ENCODE results near the gene YPEL5. TPM values are rescaled to one million over a fixed set of nuclear protein-coding genes. Genes with fewer than 3 reads are reported as not detected.
"Not testable (repeated sequence)": the region's sequence is repeated elsewhere in the genome, so short reads cannot be mapped to it uniquely, and the experiment has no call there.

Gene YPEL5
- total and polyA plus RNA-seq, 8 donors = 17.7 to 192 (median 72.0) TPM

GRCh38 chr2:30108851-30109250, 38.0 kb upstream of the YPEL5 start:
- no peak for TF ChIP-seq POLR2A (IDR thresholded peaks at IDR 0.05)
- TF ChIP-seq, protein P1, sequence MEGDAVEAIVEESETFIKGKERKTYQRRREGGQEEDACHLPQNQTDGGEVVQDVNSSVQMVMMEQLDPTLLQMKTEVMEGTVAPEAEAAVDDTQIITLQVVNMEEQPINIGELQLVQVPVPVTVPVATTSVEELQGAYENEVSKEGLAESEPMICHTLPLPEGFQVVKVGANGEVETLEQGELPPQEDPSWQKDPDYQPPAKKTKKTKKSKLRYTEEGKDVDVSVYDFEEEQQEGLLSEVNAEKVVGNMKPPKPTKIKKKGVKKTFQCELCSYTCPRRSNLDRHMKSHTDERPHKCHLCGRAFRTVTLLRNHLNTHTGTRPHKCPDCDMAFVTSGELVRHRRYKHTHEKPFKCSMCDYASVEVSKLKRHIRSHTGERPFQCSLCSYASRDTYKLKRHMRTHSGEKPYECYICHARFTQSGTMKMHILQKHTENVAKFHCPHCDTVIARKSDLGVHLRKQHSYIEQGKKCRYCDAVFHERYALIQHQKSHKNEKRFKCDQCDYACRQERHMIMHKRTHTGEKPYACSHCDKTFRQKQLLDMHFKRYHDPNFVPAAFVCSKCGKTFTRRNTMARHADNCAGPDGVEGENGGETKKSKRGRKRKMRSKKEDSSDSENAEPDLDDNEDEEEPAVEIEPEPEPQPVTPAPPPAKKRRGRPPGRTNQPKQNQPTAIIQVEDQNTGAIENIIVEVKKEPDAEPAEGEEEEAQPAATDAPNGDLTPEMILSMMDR (IDR thresholded peaks at IDR 0.05) = no peak
- TF ChIP-seq POLR2AphosphoS5 (IDR thresholded peaks at IDR 0.05) = no peak
- no peak for TF ChIP-seq EP300 (IDR thresholded peaks at IDR 0.05)
- 74 to 90% (median 82%) methylated on average over 5 of the region's 5 CpGs for WGBS, 5 donors

DNA sequence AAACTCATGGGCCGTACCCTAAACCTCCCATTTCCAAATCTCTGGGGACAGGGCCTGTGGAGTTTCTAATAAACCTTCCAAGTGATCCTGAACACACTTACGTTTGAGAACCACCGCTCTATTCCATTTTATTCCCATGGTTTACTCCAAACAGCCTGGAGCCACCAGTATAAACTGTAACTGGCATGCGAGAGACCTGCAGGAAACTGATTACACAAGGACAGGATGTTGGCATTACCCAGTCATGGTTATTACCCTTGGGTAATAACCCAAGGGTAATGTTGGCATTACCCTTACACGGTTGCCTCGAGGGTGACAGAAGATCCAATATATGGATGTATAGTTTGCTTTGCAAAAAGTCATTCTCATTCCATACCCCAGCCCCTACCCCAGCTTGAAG, 37.0 kb upstream of the YPEL5 start:
- no peak for TF ChIP-seq EP300 (IDR thresholded peaks at IDR 0.05)
- no peak for TF ChIP-seq POLR2A (IDR thresholded peaks at IDR 0.05)
- TF ChIP-seq POLR2AphosphoS5 (IDR thresholded peaks at IDR 0.05) = no peak
- TF ChIP-seq, protein P1 (IDR thresholded peaks at IDR 0.05) = no peak
- H3K36me3 ChIP-seq = no peaks in the 10 kb centered on the region
- DNase-seq = no peak
- H3K27me3 ChIP-seq = peaks cover 0 to 12% (median 0%) of the 10 kb centered on the region in 3 donors
- no peaks in the 10 kb centered on the region for H3K4me1 ChIP-seq
- H3K9me3 ChIP-seq = no peaks in the 10 kb centered on the region
- H3K4me3 ChIP-seq = no peak overlapping the region
- intact Hi-C loops (cut with DNase I; ENCODE audit: low total_unique reads) = no loop called here
- 71 to 79% (median 74%) methylated on average over 6 of the region's 6 CpGs for WGBS, 5 donors
- H3K27ac ChIP-seq = no peak overlapping the region

More at GRCh38 chr2:30108851-30109250, 38.0 kb upstream of the YPEL5 start:
- Histone ChIP-seq H3K27me3 (peaks cover 0 to 12% (median 0%) of the 10 kb centered on the region in 3 donors), H3K36me3 (no peaks in the 10 kb centered on the region), H3K4me1 (no peaks in the 10 kb centered on the region), H3K4me3 (no peak overlapping the region), H3K27ac (no peak overlapping the region), H3K9me3 (no peaks in the 10 kb centered on the region)
- DNase-seq = no peak
- intact Hi-C loops (cut with DNase I; ENCODE audit: low total_unique reads) = no loop called here

- Histone ChIP-seq H3K27ac (no peak overlapping the region), H3K36me3 (no peaks in the 10 kb centered on the region), H3K4me3 (no peak overlapping the region), H3K4me1 (peaks cover 0 to 6% (median 0%) of the 10 kb centered on the region in 4 donors), H3K9me3 (no peaks in the 10 kb centered on the region), H3K27me3 (peaks cover 0 to 12% (median 0%) of the 10 kb centered on the region in 3 donors)
- intact Hi-C loops (cut with DNase I; ENCODE audit: low total_unique reads) = no loop called here
- WGBS, 5 donors = 79 to 89% (median 84%) methylated on average over 6 of the region's 6 CpGs
- no peak for DNase-seq
- TF ChIP-seq POLR2A (IDR thresholded peaks at IDR 0.05) (no peak), EP300 (IDR thresholded peaks at IDR 0.05) (no peak)
Measured at GRCh38 chr2:30110773-30111172, 36.0 kb upstream of the YPEL5 start.

DNA sequence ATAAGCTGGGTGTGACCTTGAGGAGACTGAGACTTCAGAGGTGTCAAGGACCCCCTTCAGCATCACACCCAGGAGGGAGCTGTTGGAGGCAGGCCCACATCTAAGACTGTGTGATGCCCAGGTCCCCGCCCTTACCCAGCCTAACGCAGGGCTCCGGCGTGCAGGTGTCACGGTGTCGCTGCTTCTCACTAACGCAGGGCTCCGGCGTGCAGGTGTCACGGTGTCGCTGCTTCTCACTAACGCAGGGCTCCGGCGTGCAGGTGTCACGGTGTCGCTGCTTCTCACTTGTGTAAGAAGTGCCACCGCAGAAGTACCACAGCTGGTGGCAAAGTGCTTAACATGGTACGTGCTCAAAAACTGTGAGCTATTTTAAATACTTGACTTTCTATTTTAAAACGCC, 35.6 kb upstream of the YPEL5 start:
- H3K4me1 ChIP-seq; DNase-seq; H3K4me3 ChIP-seq; intact Hi-C loops (cut with DNase I; ENCODE audit: low total_unique reads); H3K27ac ChIP-seq; H3K9me3 ChIP-seq; H3K36me3 ChIP-seq: not testable (repeated sequence)
- peaks cover 0 to 10% (median 0%) of the 10 kb centered on the region in 3 donors for H3K27me3 ChIP-seq
- WGBS, 5 donors = 72 to 84% (median 82%) methylated on average over 19 of the region's 19 CpGs

DNA sequence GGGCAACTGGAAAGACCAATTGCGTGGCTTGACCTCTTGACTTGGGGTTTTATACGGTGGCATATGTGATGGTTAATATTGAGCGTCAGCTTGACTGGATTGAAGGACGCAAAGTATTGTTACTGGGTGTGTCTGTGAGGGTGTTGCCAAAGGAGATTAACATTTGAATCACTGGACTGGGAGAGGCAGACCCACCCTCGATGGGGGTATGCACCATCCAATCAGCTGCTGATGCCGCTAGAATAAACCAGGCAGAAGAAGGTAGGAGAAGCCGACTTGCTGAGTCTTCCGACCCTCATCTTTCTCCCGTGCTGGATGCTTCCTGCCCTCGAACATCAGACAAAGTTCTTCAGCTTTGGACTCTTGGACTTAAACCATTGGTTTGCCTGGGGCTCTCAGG, 34.2 kb upstream of the YPEL5 start:
- DNase-seq = no peak

More for the DNA sequence above, 34.2 kb upstream of the YPEL5 start:
- no peak overlapping the region for H3K4me3 ChIP-seq
- intact Hi-C loops (cut with DNase I; ENCODE audit: low total_unique reads) = no loop called here
- WGBS, 5 donors = 84 to 88% (median 87%) methylated on average over 10 of the region's 10 CpGs
- no peaks in the 10 kb centered on the region for H3K27me3 ChIP-seq
- TF ChIP-seq EP300 (IDR thresholded peaks at IDR 0.05) = no peak
- no peak for TF ChIP-seq POLR2A (IDR thresholded peaks at IDR 0.05)
- no peak for TF ChIP-seq POLR2AphosphoS5 (IDR thresholded peaks at IDR 0.05)
- TF ChIP-seq, protein P1 (IDR thresholded peaks at IDR 0.05) = no peak
- no peaks in the 10 kb centered on the region for H3K9me3 ChIP-seq
- H3K36me3 ChIP-seq = no peaks in the 10 kb centered on the region
- no peak overlapping the region for H3K27ac ChIP-seq
- H3K4me1 ChIP-seq = peaks cover 0 to 8% (median 0%) of the 10 kb centered on the region in 4 donors
